NCI-H1105 (cell line): Measurements from ENCODE around the gene KLK15.

Experiments
- DNase-seq: peaks from one replicate; lab custom pipeline; 2025; lab: John Stamatoyannopoulos, UW

Gene KLK15

DNA sequence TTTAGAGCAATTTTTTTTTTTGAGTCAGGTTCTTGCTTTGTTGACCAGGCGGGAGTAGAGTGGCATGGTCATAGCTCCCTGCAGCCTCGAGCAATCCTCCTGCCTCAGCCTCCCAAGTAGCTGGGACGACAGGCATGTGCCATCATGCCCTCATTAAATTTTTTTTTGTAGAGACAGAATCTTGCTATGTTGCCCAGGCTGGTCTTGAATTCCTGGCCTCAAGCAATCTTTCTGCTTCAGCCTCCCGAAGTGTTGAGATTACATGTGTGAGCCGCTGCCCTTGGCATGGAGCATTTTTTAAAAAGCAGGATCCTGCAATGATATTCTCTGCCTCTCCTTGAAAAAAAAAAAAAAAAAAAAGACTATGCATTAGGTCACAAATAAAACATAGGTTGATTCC, 57.2 kb downstream of the KLK15 start:
- no peak for DNase-seq
